Neural crest cell (in vitro differentiated cells): ENCODE data around the gene LRR1. TPM values are rescaled to one million over a fixed set of nuclear protein-coding genes. Genes with fewer than 3 reads are reported as not detected.
A peak's percentile ranks its signal among the peaks of the same experiment; 100 is the strongest.

Experiments
- DNase-seq: peaks from one replicate; pipeline ENCODE4 v3.0.0; 2021; ENCODE audit warnings: low read depth, mixed read lengths, low spot score
- H3K27ac Mint-ChIP-seq: one replicate; pipeline ENCODE4 v1.8.0; 2021; ENCODE audit warnings: mild to moderate bottlenecking, mixed read lengths; ENCODE audit not compliant: unreplicated experiment
- H3K27me3 Mint-ChIP-seq: 2 replicates; pipeline ENCODE4 v1.8.0; 2021; ENCODE audit warnings: low read depth, mild to moderate bottlenecking, mixed read lengths
- H3K36me3 Mint-ChIP-seq: 2 replicates; pipeline ENCODE4 v1.8.0; 2021; ENCODE audit warnings: low read depth, mild to moderate bottlenecking, mixed read lengths
- H3K4me1 Mint-ChIP-seq: 2 replicates; pipeline ENCODE4 v1.8.0; 2021; ENCODE audit warnings: mixed read lengths
- H3K4me3 Mint-ChIP-seq: one replicate; pipeline ENCODE4 v1.8.0; 2021; ENCODE audit warnings: mild to moderate bottlenecking, mixed read lengths
- H3K9me3 Mint-ChIP-seq: 2 replicates; pipeline ENCODE4 v1.8.0; 2021; ENCODE audit warnings: mixed read lengths
- total RNA-seq: library from RNA; stranded (reverse); gene quantifications from 2 replicates; pipeline ENCODE4 v1.2.1, GENCODE V29; 2021
- TF ChIP-seq, protein P1 (sequence below): fragments of 200-600 bp; sonication (generic); conservative IDR thresholded peaks from 2 replicates; pipeline ENCODE4 v1.5.0; 2021; ENCODE audit warnings: antibody characterized with exemption, mild to moderate bottlenecking

The LRR1 gene
- total RNA-seq, 1 donor from 2014 or later = 42.9 TPM

- H3K36me3 Mint-ChIP-seq = peaks cover 26% of the 10 kb centered on the region
- no peak overlapping the region for H3K27ac Mint-ChIP-seq
- no peaks in the 10 kb centered on the region for H3K4me1 Mint-ChIP-seq
- TF ChIP-seq, protein P1, sequence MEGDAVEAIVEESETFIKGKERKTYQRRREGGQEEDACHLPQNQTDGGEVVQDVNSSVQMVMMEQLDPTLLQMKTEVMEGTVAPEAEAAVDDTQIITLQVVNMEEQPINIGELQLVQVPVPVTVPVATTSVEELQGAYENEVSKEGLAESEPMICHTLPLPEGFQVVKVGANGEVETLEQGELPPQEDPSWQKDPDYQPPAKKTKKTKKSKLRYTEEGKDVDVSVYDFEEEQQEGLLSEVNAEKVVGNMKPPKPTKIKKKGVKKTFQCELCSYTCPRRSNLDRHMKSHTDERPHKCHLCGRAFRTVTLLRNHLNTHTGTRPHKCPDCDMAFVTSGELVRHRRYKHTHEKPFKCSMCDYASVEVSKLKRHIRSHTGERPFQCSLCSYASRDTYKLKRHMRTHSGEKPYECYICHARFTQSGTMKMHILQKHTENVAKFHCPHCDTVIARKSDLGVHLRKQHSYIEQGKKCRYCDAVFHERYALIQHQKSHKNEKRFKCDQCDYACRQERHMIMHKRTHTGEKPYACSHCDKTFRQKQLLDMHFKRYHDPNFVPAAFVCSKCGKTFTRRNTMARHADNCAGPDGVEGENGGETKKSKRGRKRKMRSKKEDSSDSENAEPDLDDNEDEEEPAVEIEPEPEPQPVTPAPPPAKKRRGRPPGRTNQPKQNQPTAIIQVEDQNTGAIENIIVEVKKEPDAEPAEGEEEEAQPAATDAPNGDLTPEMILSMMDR = no peak
- no peak for DNase-seq
- H3K9me3 Mint-ChIP-seq = peaks cover 3% of the 10 kb centered on the region
- H3K27me3 Mint-ChIP-seq = no peaks in the 10 kb centered on the region
- H3K4me3 Mint-ChIP-seq = no peak overlapping the region
Measured at GRCh38 chr14:49569281-49569680, 29.5 kb upstream of the LRR1 start.

- Mint-ChIP-seq H3K27ac (no peak overlapping the region), H3K4me1 (no peaks in the 10 kb centered on the region), H3K36me3 (peaks cover 36% of the 10 kb centered on the region)
Measured at GRCh38 chr14:49574038-49574437, 24.7 kb upstream of the LRR1 start.

GRCh38 chr14:49578141-49578540 lies 20.6 kb upstream of the LRR1 start:
- no peak overlapping the region for H3K27ac Mint-ChIP-seq
- H3K4me1 Mint-ChIP-seq = peaks cover 14% of the 10 kb centered on the region
- H3K4me3 Mint-ChIP-seq = no peak overlapping the region
- no peaks in the 10 kb centered on the region for H3K9me3 Mint-ChIP-seq
- no peak for DNase-seq
- TF ChIP-seq, protein P1 = no peak
- H3K27me3 Mint-ChIP-seq = no peaks in the 10 kb centered on the region
- H3K36me3 Mint-ChIP-seq = peaks cover 36% of the 10 kb centered on the region

More at GRCh38 chr14:49574038-49574437, 24.7 kb upstream of the LRR1 start:
- H3K9me3 Mint-ChIP-seq = no peaks in the 10 kb centered on the region
- TF ChIP-seq, protein P1 = no peak
- no peak for DNase-seq
- H3K27me3 Mint-ChIP-seq = no peaks in the 10 kb centered on the region
- H3K4me3 Mint-ChIP-seq = no peak overlapping the region

GRCh38 chr14:49579841-49580240 lies 18.9 kb upstream of the LRR1 start:
- peaks cover 30% of the 10 kb centered on the region for H3K36me3 Mint-ChIP-seq
- H3K9me3 Mint-ChIP-seq = no peaks in the 10 kb centered on the region
- peaks cover 28% of the 10 kb centered on the region for H3K4me1 Mint-ChIP-seq
- H3K4me3 Mint-ChIP-seq = peak overlapping the region; percentile 29
- no peak for DNase-seq
- no peak overlapping the region for H3K27ac Mint-ChIP-seq
- TF ChIP-seq, protein P1 = no peak
- no peaks in the 10 kb centered on the region for H3K27me3 Mint-ChIP-seq

DNA sequence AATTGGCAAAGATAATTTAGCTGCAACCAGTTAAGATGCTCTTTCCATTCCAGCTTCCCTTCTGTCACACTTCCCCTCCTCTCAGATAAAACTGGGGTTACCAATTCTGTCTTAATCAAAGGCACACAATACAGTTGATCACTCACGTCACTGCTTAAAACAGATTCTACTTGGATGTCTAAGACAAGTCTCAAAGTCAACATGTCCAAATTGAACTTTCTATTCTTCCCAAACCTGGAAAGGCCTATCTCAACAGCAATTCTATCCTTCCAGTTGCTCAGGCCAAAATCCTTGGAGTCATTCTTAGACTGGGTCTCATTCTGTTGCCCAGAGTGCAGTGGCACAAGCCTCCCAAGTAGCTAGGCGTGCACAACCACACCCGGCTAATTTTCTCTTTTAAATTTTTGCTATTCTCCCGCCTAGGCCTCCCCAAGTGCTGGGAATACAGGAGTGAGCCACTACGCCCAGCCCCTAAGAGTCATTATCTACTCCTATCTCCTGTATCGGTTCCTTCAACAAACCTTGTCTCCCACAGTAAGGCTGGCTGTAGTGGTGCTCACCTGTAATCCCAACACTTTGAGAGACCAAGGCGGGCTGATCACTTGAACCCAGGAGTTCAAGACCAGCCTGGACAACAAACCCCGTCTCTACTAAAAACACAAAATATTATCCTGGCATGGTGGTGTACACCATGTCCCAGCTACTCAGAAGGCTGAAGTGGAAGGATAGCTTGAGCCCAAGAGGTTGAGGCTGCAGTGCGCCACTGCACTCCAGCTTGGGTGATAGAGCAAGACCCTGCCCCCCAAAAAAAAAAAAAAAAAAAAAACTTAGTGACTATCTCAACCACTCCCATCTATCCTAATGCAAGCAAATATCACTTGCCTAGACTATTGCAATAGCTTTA lies 17.3 kb upstream of the LRR1 start:
- H3K27ac Mint-ChIP-seq = no peak overlapping the region

More for the DNA sequence above, 17.3 kb upstream of the LRR1 start:
- H3K27me3 Mint-ChIP-seq = peaks cover 10% of the 10 kb centered on the region
- peak overlapping the region; percentile 99 for H3K4me3 Mint-ChIP-seq
- DNase-seq = no peak
- H3K36me3 Mint-ChIP-seq = peaks cover 39% of the 10 kb centered on the region
- TF ChIP-seq, protein P1 = no peak
- peaks cover 41% of the 10 kb centered on the region for H3K4me1 Mint-ChIP-seq
- no peaks in the 10 kb centered on the region for H3K9me3 Mint-ChIP-seq
